HG03469 (cell line): ENCODE results near the gene EXOC4.
"Not testable (repeated sequence)": the region's sequence is repeated elsewhere in the genome, so short reads cannot be mapped to it uniquely, and the experiment has no call there.

Source experiments
- ATAC-seq: cut with Tn5 transposase; IDR thresholded peaks from one replicate; pipeline ENCODE4 v1.9.1; 2021; ENCODE audit warnings: mild to moderate bottlenecking, moderate library complexity, moderate number of reproducible peaks; ENCODE audit not compliant: unreplicated experiment

EXOC4 gene

DNA sequence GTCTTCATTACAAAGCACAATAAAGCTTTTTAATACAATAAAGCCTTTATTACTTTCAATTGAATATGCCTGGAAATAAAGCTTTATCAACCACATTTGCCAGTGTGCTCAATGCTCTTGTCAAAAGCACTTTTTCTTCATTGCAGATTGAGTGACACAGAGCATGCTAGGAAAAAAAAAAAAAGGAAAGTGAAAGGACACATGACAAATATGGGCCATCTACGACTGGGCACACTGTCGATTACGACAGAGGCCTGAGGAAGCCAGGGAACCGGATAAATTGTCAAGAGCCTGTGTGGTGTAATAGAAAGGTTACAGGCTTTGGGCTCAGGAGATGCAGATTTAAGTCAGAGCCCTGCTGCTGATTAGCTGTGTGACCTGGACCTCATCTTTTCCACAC is 789.4 kb downstream of the EXOC4 start:
- no peak for ATAC-seq

DNA sequence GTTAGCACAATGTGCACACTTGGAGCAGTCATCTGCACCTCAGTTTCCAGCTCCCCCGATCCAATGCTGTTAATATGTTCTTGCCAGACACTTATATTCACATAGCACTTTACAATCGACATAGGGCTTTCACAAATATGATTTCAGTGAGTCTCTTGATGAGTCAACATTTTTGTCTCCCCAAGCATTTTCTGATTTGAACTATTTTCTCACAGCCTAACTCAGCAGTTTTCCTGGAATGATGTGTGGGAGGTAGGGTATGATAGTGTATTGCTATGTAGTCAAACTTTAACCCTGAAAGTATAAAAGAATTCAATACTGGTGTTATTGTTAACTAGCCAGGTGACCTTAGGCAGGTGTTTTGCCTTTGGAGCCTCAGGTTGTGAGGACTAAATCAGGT is 791.8 kb downstream of the EXOC4 start:
- ATAC-seq = no peak

DNA sequence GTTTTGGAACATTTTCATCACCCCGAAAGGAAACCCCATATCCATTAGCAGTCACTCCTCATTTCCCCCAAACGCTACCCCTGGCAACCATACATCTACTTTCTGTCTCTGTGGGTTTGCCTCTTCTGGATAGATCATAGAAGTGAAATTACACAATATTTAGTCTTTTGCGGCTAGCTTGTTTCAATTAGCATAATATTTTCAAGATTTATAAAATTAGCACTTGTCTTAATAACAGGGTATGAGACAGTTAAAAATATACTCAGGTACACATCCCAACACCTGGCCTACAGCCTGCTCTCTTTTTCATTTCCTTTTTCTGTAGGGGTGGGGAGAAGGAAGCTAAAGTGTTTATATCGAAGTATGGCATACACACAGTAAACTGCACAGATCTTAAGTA is 792.8 kb downstream of the EXOC4 start:
- ATAC-seq = no peak

- no peak for ATAC-seq
Observed at GRCh38 chr7:134046594-134047128, 793.8 kb downstream of the EXOC4 start.

DNA sequence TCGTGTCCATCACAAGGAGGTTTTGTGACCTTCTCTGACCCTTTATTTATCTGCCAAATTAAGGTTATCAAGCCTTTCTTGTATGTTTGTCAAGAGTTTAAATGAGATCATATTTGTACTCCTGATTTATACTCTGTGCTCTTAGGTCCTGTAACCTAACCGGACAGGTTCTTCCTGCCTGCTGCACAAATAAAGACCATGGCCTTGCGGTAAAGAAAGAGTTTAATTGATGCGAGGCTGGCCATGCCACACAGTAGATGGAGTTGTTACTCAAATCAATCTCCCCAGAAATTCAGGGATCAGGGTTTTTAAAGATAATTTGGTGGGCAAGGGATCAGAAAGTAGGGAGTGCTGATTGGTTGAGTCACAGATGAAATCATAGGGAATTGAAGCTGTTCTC is 794.8 kb downstream of the EXOC4 start:
- no peak for ATAC-seq

GRCh38 chr7:134048166-134048565 is 795.3 kb downstream of the EXOC4 start:
- no peak for ATAC-seq

DNA sequence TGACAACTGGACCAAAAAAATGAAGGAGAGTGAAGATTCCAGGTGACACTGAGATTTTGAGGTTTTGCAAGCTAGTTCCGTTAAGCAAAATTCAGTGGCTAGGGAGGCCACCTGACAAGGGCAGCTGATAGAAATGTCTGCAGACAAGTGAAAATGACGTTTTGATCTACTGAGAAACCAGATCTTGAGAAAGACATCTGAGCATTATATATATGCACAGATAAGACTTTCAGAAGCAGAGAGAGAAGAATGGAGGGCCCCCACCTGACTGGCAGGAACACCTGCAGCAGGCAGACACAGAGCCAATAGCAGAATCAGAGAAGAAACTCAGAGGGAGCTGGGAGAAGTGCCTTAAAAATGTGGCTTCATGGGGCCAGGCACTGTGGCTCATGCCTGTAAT is 798.1 kb downstream of the EXOC4 start:
- no peak for ATAC-seq

DNA sequence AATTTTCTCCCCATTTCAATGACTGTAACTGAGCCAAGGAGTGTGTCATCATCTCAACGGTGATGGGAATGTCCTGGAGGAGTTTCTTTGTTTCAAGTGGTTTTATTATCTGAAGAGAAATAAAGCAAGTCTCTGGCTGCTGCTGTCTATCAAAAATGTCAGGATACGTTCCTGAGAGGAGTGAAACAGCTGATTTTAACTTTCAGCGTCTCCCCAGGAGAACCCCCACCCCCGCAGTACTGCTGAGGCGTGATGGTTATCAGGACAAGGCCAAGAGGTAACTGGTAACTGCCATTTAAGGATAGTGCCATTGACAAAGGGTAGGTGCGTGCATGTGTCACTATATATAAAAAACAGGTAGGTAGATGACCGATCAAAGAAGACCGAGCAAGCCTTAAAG is 803.9 kb downstream of the EXOC4 start:
- no peak for ATAC-seq

GRCh38 chr7:134058521-134058920 is 805.6 kb downstream of the EXOC4 start:
- no peak for ATAC-seq

DNA sequence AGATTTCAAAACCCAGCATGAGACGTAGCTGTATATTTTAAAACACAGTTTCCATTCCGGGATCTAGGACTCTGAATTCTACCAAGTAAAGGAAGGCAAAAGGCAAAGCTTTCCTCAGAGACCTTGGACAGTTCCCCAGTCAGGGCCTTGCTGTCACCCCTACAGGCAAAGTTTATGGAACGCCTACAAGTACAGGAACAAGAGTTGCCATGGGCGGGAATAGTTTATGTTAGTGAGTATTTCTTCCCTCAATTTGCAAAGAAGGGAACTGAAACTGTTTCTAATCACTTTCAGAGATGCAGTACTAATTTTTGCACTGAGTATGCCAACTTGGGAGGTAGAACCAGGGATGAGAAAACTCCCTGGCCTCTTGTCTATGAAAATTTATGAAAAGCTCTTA is 806.1 kb downstream of the EXOC4 start:
- no peak for ATAC-seq

GRCh38 chr7:134059921-134060320 is 807.0 kb downstream of the EXOC4 start:
- ATAC-seq = no peak

DNA sequence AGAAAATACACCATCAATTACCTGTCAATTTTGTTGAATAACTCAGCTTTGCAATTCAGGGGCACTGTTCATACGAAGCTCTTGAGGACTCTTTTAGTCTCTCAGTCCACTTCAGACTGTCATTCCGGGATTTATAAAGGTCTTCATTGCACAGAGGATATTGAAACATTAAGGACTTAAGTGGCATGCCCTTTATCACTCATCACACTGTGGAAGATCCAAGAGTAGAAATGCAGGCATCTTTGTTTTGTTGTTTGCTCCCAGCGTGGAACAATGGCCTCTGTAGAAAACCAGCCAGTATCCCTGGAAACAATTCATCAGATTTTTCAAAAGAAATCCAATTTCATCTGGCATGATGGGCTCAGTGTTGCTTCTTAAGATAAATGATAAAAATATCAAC is 808.0 kb downstream of the EXOC4 start:
- no peak for ATAC-seq

GRCh38 chr7:134062460-134062859 is 809.6 kb downstream of the EXOC4 start:
- ATAC-seq = no peak

DNA sequence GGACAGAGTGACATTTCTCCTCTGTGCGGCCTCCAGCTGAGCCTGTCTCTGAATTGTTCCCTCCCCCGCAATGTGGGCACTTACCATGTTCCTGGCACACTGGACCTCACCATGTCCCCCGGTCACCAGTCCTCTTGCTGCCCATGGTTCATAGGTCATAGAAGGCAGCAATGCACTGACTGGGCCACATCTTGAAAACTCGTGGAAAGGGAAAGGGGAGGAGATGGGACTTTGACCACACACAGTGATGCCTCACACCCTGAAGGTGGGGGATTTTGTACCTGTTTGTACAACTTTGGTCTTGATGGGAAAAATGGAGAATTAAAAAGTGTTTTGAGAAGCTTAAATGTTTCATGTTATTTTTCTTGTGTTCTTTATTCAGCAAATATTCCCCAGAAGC is 812.5 kb downstream of the EXOC4 start:
- ATAC-seq = no peak

DNA sequence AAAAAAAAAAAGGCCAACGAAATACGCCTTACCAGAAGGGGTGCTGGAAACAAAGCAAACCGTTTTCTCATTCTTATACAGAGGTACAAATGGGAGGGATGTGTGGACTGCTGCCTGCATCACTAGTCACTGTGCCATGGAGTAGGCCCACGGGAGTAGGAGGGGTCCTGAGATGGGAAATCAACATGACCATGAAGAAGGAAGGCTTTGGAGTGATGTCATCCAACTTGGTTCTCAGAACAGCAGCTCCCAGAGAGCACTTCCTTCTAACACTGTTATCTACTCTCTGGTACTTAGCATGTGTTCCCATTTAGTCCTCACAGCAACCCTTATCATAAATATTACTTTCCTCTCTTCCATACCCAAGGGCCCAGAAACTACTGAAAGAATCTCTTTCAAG is 814.3 kb downstream of the EXOC4 start:
- no peak for ATAC-seq

DNA sequence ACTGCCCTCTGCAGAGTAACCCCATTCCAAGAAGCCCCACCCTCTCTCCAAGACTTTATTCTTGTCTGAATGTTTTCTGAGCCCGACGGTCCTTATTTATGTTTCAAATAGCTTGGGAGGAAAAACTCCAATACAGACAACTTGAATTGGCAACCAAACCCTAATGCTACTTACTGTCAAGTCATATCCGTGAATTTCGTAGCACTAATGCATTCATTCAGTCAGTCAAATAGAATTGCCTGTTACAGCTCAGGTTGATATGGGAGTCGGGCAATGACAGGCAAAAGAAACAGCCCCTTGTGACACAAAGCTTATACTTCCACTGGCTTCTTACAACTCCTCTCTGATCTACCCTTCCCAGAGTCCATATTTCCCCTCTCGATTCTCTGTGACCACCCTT is 815.8 kb downstream of the EXOC4 start:
- ATAC-seq = no peak

DNA sequence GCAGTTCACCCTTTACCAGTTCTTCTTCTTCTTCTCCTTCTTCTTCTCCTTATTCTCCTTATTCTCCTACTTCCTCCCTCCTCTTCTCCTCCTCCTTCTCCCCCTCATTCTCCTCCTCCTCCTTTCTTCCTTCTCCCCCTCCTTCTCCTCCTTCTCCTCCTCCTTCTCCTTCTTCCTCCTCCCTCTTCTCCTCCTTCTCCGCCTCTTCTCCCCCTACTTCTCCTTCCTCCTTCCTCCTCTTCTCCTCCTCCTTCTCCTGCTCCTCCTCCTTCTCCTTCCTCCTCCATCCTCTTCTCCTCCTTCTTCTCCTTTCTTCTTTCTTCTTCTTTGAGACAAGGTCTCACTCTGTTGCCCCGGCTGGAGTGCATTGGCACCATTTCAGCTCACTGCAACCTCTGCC is 816.3 kb downstream of the EXOC4 start:
- ATAC-seq = no peak

GRCh38 chr7:134070673-134071072 is 817.8 kb downstream of the EXOC4 start:
- ATAC-seq = no peak

- peak; percentile 65 for ATAC-seq
Observed at GRCh38 chr7:134071355-134072331, 818.8 kb downstream of the EXOC4 start.

DNA sequence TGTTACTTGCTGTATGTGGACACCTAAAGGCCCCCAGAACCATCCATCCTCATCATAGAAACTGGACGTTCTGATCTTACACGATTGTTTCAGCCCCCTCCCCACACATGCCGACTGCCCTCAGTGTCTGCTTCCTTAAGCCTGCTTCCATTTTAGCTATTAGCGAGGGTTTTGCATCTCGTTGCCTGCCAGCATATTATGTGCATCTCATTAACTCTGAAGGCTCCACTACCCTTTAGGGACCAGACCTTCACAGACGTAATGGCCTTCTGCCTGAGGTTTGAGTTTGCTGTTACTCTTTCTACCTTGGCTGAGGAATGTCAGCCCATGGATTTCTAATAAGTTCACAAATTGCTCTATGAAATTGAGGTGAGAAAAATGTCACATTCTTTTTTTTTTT is 820.4 kb downstream of the EXOC4 start:
- ATAC-seq = no peak

GRCh38 chr7:134075799-134076198 is 822.9 kb downstream of the EXOC4 start:
- no peak for ATAC-seq

DNA sequence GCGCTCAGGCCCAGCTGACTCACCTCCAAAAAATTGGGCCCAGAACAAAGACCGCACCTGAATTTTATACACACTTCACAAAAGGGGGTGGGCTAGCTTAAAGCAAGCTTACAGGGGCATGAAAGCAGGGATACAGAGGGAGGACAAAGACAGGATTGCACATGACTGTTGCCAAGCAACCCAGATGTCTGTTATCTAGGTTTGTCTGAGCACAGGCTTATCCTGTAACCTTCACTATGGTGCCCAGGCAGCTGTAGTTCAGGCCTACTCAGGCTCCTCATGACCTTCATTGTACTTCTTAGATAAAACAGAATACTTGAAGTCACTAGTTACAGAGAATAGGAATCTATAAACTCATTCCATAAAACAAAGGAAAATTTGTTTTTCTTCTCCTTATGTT is 824.7 kb downstream of the EXOC4 start:
- not testable (repeated sequence) for ATAC-seq
